ENCODE measurements around the gene CHSY1. TPM values are rescaled to one million over a fixed set of nuclear protein-coding genes. Genes with fewer than 3 reads are reported as not detected.

The CHSY1 gene
- total RNA-seq, 2 donors from 2014 or later = 47.4 to 114 TPM

DNA sequence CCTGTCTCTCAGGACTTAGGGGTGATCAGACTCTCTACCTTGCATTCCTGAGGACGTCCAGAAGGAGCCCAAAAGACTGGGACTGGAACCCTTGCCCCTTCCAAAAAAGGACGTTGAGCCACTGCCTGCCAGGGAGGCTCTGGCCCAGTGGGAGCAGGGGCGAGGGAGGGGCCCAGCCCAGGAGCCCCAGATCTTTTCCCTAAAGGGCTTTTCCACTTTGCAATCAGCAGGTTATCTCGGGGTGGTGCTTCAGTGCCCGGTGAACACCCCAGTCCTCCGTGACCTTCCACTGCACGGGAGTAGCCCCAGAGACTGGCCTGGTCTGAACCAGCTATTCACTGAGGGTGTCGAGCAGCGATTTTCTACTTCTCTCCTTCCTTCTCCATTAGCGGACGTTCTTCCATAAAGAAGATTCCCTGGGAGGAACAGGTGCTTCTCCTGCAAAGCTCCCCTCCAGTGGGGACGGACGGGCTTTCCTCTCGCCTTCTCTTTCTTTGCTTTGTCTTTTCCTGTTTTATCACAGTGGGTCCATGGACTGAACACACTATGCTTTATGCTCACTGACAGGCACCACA is 113.7 kb downstream of the CHSY1 start:
- no peaks in the 10 kb centered on the region for H3K27me3 Mint-ChIP-seq

DNA sequence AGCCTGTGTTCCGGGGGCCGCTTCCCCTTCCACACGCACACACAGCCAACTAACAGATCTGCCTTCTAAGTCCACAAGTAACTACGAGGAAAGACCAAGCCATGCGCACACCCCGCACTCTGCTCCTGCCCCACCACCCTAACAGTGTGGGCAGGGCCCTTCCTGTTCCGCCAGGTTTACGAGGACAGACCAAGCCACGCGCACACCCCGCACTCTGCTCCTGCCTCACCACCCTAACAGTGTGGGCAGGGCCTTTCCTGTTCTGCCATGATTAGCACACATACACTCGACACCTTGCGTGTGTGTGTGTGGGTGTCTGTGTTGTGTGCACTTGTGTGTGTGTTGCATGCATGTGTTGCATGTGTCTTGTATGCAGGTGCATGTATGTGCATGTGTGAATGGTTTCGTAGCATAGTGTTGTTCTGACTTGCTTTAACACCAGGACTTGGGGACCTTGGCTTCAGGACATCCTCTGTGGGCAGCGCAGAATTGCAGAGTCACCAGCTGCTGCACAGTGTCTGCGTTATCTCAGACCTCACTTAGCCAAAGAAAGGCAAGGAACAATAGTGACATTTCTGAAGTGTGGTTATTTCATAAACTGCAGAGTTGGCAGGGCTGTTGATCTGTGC is 114.4 kb downstream of the CHSY1 start:
- no peak overlapping the region for H3K4me3 Mint-ChIP-seq
- peaks cover 24% of the 10 kb centered on the region for H3K4me1 Mint-ChIP-seq
- peak; percentile 61 for ATAC-seq (replicated peaks)
- H3K9me3 Mint-ChIP-seq = no peaks in the 10 kb centered on the region
- H3K27me3 Mint-ChIP-seq = no peaks in the 10 kb centered on the region
- no peak overlapping the region for H3K27ac Mint-ChIP-seq
- no peaks in the 10 kb centered on the region for H3K36me3 Mint-ChIP-seq (ENCODE audit: low read depth)

More for the DNA sequence above, 113.7 kb downstream of the CHSY1 start:
- Mint-ChIP-seq H3K4me1 (peaks cover 24% of the 10 kb centered on the region), H3K9me3 (no peaks in the 10 kb centered on the region), H3K36me3 (ENCODE audit: low read depth) (no peaks in the 10 kb centered on the region), H3K27ac (no peak overlapping the region), H3K4me3 (no peak overlapping the region)
- ATAC-seq (replicated peaks) = no peak

DNA sequence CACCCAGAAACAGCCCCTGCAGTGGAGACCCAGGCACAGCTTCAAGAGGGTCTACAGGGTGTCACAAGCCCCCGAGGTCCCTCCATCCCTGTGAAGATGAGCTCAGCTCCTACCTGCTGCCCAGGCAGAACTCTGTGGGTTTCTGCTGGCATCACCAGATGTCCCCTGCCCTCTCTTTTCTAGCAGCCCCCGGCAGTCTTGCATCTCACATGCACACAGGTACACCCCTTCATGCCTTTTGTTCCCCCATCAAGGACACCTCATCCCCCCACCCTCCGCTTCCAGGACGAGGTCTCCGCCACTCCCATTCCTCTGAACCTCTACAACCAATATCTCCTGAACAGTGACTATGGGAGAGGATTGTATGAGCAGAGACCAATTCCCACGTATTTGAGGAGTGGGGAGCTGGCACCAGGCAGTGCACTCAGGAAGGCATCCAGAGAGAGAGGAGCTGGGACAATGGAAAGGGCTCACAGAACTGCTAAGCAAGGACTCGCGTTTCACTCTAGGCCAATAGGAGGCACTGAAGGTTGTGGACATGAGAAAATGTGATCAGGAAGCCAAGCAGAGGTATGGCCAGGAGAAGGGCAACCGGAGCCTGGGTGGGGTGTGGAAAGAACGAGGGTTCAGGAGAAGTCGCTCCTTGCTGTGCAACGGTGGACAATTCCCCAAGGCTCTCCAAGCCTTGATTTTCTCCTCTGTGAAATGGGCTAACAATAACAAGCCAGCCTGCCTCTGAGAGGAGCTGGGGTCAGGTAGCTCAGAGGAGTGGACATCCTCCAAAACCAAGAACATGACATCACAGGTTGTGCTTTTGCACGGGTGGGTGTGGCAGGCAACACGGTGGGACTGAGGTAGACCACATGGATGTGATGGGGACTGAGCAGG is 115.2 kb downstream of the CHSY1 start:
- no peaks in the 10 kb centered on the region for H3K36me3 Mint-ChIP-seq (ENCODE audit: low read depth)
- no peak overlapping the region for H3K4me3 Mint-ChIP-seq
- H3K27ac Mint-ChIP-seq = peak overlapping the region; percentile 21
- H3K9me3 Mint-ChIP-seq = no peaks in the 10 kb centered on the region
- H3K4me1 Mint-ChIP-seq = peaks cover 24% of the 10 kb centered on the region
- no peaks in the 10 kb centered on the region for H3K27me3 Mint-ChIP-seq
- ATAC-seq (replicated peaks) = no peak

DNA sequence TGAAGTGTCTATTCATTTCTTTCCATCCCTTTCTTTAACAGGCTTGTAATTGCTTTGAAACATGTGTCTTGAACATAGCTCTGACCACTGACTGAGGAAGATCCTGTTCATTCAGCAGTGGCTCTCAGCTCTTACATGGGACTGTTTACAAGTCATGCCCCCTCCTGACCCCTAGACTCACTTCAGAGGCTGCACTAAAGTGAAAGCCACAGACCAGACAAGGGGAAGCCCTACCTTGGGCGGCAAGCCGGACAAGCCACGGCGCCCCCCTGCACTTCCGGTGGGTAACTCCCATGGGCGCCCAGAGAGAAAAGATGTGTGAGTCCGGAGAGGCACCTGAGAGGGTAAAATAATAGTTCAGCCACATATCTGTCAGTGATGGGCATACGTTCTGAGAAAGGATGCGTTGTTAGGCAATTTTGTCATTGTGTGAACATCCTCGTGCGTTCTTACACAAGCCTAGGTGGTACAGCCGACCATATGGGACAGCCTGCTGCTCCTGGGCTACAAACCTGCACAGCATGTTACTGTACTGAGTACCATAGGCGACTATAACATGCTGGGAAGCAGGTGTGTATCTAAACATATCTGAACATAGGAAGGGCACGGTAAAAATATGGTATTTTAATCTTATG is 116.2 kb downstream of the CHSY1 start:
- Mint-ChIP-seq H3K27ac (no peak overlapping the region), H3K36me3 (ENCODE audit: low read depth) (no peaks in the 10 kb centered on the region), H3K4me3 (no peak overlapping the region), H3K4me1 (peaks cover 24% of the 10 kb centered on the region), H3K27me3 (no peaks in the 10 kb centered on the region), H3K9me3 (no peaks in the 10 kb centered on the region)
- ATAC-seq (replicated peaks) = peak; percentile 59

DNA sequence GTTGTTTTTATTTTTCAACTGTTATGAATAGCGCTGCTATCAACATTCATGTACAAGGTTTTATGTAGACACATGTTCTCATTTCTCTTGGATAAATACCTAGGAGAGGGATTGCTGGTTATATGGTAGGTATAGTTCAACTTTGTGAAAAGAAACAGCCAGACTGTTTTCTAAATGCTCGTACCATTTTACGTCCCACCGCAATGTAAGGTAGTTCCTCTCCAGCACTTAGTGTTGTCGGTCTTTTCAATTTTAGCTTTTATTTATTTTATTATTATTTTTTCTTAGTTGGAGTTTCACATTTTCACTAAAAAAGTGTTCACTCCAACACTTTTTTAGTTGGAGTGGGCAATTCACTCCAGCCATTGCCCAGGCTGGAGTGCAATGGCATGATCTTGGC is 117.1 kb downstream of the CHSY1 start:
- no peak for ATAC-seq (replicated peaks)
- Mint-ChIP-seq H3K36me3 (ENCODE audit: low read depth) (no peaks in the 10 kb centered on the region), H3K4me1 (peaks cover 24% of the 10 kb centered on the region), H3K27ac (no peak overlapping the region), H3K4me3 (no peak overlapping the region), H3K9me3 (no peaks in the 10 kb centered on the region), H3K27me3 (no peaks in the 10 kb centered on the region)

DNA sequence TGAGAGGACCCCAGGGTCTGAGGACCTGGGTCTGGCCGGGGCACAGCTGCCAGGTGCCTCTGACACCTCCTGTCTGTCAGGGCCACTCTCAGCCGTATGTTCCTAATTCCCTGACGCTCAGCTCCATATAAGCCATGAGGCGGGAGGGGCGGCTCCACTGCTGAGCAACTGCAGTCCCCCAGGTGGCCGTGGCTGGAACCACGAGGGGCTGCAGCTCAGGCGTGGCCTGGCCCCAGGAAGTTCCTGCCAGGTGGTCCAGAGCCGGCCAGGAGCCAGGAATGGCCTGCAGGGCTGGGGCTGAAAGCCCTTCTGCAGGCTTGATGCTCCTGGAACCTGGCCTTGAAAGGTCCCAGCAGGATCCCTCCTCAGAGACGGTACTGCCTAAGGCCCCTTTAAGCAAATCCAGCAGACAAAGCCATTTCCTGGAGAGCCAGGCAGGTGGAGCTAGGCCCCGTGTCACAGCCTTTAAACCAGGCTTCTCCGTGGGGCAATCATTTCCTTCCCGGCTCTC is 118.0 kb downstream of the CHSY1 start:
- Mint-ChIP-seq H3K4me3 (no peak overlapping the region), H3K27ac (no peak overlapping the region)

DNA sequence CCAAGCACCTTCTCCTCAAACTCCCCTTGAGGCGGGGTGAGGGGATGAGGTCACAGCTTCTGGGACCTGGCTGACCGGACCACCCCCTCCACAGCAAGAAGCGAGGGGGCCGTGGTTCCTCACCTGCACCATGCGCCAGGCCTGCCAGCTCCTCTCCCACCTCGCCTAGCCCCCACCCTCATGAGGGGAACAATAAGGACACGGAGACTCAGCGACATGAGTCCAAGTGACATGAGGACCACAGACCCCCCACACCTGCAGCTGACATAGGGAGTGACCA is 118.7 kb downstream of the CHSY1 start:
- peaks cover 25% of the 10 kb centered on the region for H3K4me1 Mint-ChIP-seq
- H3K27ac Mint-ChIP-seq = no peak overlapping the region
- ATAC-seq (replicated peaks) = no peak
- no peaks in the 10 kb centered on the region for H3K9me3 Mint-ChIP-seq
- no peaks in the 10 kb centered on the region for H3K36me3 Mint-ChIP-seq (ENCODE audit: low read depth)
- H3K27me3 Mint-ChIP-seq = no peaks in the 10 kb centered on the region
- H3K4me3 Mint-ChIP-seq = no peak overlapping the region

More for the DNA sequence above, 118.0 kb downstream of the CHSY1 start:
- H3K27me3 Mint-ChIP-seq = no peaks in the 10 kb centered on the region
- H3K9me3 Mint-ChIP-seq = no peaks in the 10 kb centered on the region
- no peak for ATAC-seq (replicated peaks)
- H3K4me1 Mint-ChIP-seq = peaks cover 24% of the 10 kb centered on the region
- no peaks in the 10 kb centered on the region for H3K36me3 Mint-ChIP-seq (ENCODE audit: low read depth)

DNA sequence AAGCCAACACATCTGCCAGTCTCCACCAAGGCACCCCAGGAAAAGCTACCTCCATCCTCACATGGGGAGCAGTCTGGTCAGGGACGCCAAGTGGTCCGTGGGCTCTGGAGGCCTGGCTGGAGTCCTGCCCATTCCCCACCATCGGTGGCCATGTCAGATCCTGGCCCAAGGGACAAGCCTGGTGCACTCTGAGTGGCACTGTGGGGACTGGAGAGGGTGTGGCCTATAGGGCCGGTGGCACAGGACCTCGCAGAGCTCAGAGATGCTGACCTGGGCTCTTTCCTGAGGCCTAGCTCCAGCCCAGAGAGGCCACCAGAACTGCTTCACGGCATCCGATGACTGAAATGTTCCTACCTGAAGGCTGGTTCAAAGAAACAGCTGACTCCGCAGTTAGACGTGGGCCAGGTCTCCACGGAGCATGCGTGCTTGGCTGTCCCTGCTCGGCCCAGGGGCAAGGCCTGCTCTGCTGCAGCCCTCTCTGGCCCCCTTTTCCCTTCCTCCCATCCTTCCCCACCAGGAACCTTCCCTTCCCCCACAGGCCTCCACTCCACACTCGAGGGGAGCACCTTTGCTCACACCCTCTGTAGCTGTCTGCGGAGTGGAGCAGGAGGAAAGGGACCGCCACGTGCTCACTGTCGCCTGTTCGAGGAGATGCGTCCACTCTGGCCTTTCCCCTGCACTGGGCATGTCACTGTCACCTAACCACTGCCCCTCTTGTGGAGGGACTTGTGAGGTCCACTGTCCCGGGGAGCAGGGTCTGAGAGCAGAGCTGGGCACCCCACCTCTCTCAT is 119.3 kb downstream of the CHSY1 start:
- no peak overlapping the region for H3K27ac Mint-ChIP-seq
- ATAC-seq (replicated peaks) = no peak
- H3K4me1 Mint-ChIP-seq = peaks cover 29% of the 10 kb centered on the region
- H3K4me3 Mint-ChIP-seq = no peak overlapping the region
- no peaks in the 10 kb centered on the region for H3K9me3 Mint-ChIP-seq
- H3K27me3 Mint-ChIP-seq = no peaks in the 10 kb centered on the region
- no peaks in the 10 kb centered on the region for H3K36me3 Mint-ChIP-seq (ENCODE audit: low read depth)

DNA sequence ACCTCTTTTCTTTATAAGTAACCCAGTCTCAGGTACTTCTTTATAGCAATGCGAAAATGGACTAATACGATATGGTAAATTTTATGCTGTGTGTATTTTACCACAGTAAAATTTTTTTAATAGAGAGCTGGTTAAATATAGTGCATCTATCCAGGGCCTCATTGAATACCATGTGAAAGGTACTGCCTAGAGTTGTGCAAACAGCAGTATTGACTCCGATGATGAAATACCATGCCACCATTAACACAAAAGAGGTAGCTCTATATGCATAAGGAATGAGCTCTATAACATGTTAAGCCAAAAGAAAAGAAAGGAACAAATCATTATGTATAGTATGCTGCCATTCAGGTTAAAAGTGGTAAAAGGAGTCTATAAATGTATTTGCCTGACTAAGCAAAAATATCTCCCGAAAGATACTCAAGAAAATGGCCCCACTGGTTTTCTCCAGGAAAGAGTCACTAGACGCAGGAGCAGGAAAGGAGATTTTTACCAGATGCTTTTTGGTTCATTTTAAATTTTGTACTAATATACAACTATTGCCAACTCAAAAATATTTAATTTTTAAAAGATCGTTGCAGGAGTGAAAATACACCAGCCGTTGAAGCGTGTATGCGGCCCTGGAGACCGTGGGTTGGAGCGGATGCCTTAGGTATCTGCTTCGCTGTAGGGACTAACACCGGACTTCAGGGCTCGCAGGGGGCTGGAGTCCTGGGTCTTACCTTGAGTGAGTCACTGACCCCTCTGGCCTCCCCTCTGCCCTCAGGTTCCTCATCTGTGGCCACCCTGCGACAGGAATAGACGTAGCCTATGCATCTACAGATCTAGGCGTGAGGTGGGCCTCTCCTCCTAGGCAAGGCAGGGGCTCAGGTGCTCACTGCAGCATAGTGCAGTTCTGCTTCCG is 120.1 kb downstream of the CHSY1 start:
- Mint-ChIP-seq H3K9me3 (no peaks in the 10 kb centered on the region), H3K4me1 (peaks cover 29% of the 10 kb centered on the region), H3K27ac (no peak overlapping the region)

DNA sequence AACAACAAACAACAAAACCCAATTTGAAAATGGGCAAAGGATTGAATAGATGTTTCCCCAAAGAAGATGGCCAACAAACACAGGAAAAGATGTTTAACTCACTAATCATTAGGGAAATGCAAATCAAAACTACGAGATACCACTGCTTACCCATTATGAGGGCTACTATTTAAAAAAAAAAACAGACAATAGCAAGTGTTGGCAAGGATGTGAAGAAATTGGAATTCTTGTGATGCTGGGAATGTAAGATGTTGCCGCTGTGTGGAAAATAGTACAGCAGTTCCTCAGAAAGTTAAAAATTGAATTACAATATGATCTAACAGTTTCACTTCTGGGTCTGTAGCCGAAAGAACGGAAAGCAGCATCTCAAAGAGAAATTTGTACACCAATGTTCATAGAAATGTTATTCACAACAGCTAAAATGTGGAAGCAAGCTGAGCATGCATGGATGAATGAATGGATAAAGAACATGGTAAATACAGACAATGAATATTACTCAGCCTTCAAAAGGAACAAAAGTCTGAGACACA is 121.9 kb downstream of the CHSY1 start:
- Mint-ChIP-seq H3K4me1 (peaks cover 27% of the 10 kb centered on the region), H3K4me3 (no peak overlapping the region), H3K36me3 (ENCODE audit: low read depth) (no peaks in the 10 kb centered on the region), H3K27ac (no peak overlapping the region), H3K9me3 (no peaks in the 10 kb centered on the region), H3K27me3 (no peaks in the 10 kb centered on the region)
- ATAC-seq (replicated peaks) = no peak

More for the DNA sequence above, 120.1 kb downstream of the CHSY1 start:
- no peak overlapping the region for H3K4me3 Mint-ChIP-seq
- H3K36me3 Mint-ChIP-seq (ENCODE audit: low read depth) = no peaks in the 10 kb centered on the region
- ATAC-seq (replicated peaks) = no peak
- no peaks in the 10 kb centered on the region for H3K27me3 Mint-ChIP-seq

DNA sequence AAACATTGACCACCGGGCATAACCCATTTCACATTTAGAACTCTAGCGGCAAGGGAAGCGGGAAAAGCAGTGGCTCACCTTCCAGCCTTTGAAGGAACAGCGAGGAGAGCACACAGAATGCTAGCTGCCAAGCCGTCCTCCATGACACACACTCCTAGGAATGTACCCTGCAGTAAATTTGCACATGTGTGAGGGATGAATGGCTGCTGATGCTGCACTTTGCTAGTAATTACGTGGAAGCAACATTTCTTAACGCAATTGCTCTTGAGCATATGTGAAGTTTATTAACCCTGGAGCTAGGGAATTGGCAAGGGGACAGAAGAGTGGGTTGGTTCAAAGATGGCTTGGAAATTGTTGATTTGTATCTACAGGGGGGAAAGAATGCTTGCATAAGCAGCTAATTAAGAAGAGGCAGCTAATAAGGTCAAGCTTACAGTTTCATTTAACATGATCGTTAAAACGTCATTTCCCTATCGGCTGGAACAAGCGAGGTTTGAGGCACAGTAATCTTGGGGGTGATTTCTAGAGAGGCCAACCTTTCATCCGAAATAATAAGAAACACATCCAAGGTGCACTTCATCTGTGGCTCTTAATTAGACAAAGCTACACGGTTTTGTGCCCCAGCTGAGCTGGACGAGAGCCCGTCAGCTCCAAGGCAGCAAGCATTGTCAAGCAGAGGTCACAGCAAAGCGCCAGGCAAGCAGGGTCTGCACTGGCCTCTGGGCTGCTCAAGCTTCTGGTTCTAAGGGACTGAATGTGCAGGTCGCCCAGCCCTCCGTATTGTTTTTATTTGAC is 123.4 kb downstream of the CHSY1 start:
- H3K9me3 Mint-ChIP-seq = no peaks in the 10 kb centered on the region
- no peaks in the 10 kb centered on the region for H3K27me3 Mint-ChIP-seq
- peak overlapping the region; percentile 95 for H3K27ac Mint-ChIP-seq
- H3K4me3 Mint-ChIP-seq = peak overlapping the region; percentile 76
- H3K4me1 Mint-ChIP-seq = peaks cover 37% of the 10 kb centered on the region
- H3K36me3 Mint-ChIP-seq (ENCODE audit: low read depth) = no peaks in the 10 kb centered on the region
- no peak for ATAC-seq (replicated peaks)

DNA sequence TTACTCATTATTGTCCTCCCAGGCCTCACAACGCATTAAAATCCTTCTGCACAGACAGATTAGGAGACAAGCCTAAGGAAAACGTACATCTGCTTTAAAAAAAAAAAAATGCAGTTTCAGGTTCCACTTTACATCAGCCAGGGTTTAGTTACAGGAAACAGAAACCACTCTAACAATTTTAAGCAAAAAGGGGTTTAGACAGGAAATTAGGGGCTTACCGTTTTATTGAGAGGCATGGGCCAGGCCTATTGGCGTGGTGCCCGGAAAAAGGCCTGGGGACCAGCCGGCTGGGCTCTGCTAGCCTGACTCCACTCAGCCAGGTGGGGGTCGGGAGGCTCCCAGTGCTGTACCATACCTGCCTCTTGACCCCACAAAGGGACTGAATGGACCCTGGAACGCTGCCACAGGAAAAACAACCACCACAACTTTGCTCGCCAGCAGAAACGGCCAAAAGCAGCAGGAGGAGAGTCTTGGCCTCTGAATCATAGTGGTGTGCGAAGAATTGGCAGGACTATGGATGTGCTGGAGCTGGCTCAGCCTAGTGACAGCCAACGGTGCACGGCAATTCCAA is 124.3 kb downstream of the CHSY1 start:
- Mint-ChIP-seq H3K27ac (peak overlapping the region; percentile 95), H3K4me3 (peak overlapping the region; percentile 76), H3K4me1 (peaks cover 41% of the 10 kb centered on the region), H3K9me3 (no peaks in the 10 kb centered on the region), H3K27me3 (no peaks in the 10 kb centered on the region), H3K36me3 (ENCODE audit: low read depth) (no peaks in the 10 kb centered on the region)
- peak; percentile 82 for ATAC-seq (replicated peaks)
